Neuronal stem cell (in vitro differentiated cells): ENCODE data around the gene CREB3L1.

Source experiments
- DNase-seq: peaks from one replicate; pipeline ENCODE4 v3.0.0-alpha.2; 2013; ENCODE audit warnings: low spot score
- H2AFZ ChIP-seq: one replicate; pipeline ENCODE4 v1.6.1; 2013; ENCODE audit warnings: mild to moderate bottlenecking, low read length, inconsistent platforms
- H2AK5ac ChIP-seq: 2 replicates; pipeline ENCODE4 v1.6.1; 2013; ENCODE audit warnings: low read depth, mild to moderate bottlenecking, inconsistent platforms, low read length, moderate library complexity, mixed read lengths
- H2BK120ac ChIP-seq: 2 replicates; pipeline ENCODE4 v1.6.1; 2013; ENCODE audit warnings: low read depth, mild to moderate bottlenecking, inconsistent platforms, low read length, moderate library complexity, mixed read lengths
- H2BK12ac ChIP-seq: one replicate; pipeline ENCODE4 v1.6.1; 2013; ENCODE audit warnings: low read length, inconsistent platforms
- H2BK15ac ChIP-seq: 2 replicates; pipeline ENCODE4 v1.6.1; 2013; ENCODE audit warnings: mild to moderate bottlenecking, low read length, inconsistent platforms, mixed read lengths
- H2BK5ac ChIP-seq: one replicate; pipeline ENCODE4 v1.6.1; 2013; ENCODE audit warnings: inconsistent platforms, mild to moderate bottlenecking, low read length, moderate library complexity
- H3K14ac ChIP-seq: one replicate; pipeline ENCODE4 v1.6.1; 2013; ENCODE audit warnings: low read length, inconsistent platforms
- H3K18ac ChIP-seq: 2 replicates; pipeline ENCODE4 v1.6.1; 2013; ENCODE audit warnings: low read length, inconsistent platforms
- H3K23ac ChIP-seq: 2 replicates; pipeline ENCODE4 v1.6.1; 2013; ENCODE audit warnings: low read depth, mild to moderate bottlenecking, mixed read lengths, low read length, inconsistent platforms; ENCODE audit not compliant: poor library complexity
- H3K27ac ChIP-seq: replicated peaks from 3 replicates; pipeline ENCODE4 v1.5.1; 2013; ENCODE audit warnings: low read length, inconsistent platforms
- H3K27me3 ChIP-seq, 3 experiments: 2 replicates each; pipeline ENCODE4 v1.6.1; 2013; ENCODE audit warnings: low read length in 3 of 3, mild to moderate bottlenecking in 2 of 3, inconsistent platforms in 1 of 3, low read depth in 1 of 3, mixed read lengths in 1 of 3, moderate library complexity in 1 of 3; ENCODE audit not compliant: control insufficient read depth in 3 of 3, insufficient read depth in 3 of 3
- H3K36me3 ChIP-seq, 2 donors: replicated peaks in 1 of 2; 2 replicates each; pipeline ENCODE4 v1.6.1; 2013; ENCODE audit warnings: low read length in 2 of 2; ENCODE audit not compliant: control insufficient read depth in 2 of 2, insufficient read depth in 2 of 2
- H3K4ac ChIP-seq: 2 replicates; pipeline ENCODE4 v1.6.1; 2013; ENCODE audit warnings: inconsistent platforms, mild to moderate bottlenecking, low read length, moderate library complexity
- H3K4me1 ChIP-seq, 2 donors: 1 replicate in 1 of 2; 2 replicates in 1 of 2; pipeline ENCODE4 v1.6.1; 2013; ENCODE audit warnings: low read length in 2 of 2, low read depth in 1 of 2; ENCODE audit not compliant: control insufficient read depth in 2 of 2, insufficient read depth in 1 of 2
- H3K4me2 ChIP-seq: one replicate; pipeline ENCODE4 v1.6.1; 2013; ENCODE audit warnings: mild to moderate bottlenecking, low read length, inconsistent platforms; ENCODE audit not compliant: insufficient read depth, poor library complexity, severe bottlenecking
- H3K4me3 ChIP-seq, 2 donors: 2 replicates each; pipeline ENCODE4 v1.5.1; 2013; ENCODE audit warnings: low read length in 2 of 2, mild to moderate bottlenecking in 2 of 2, inconsistent platforms in 1 of 2, moderate library complexity in 1 of 2
- H3K79me1 ChIP-seq: one replicate; pipeline ENCODE4 v1.6.1; 2013; ENCODE audit warnings: low read depth, mild to moderate bottlenecking, inconsistent platforms, low read length, moderate library complexity
- H3K9ac ChIP-seq: one replicate; pipeline ENCODE4 v1.6.1; 2013; ENCODE audit warnings: mild to moderate bottlenecking, low read depth, low read length, inconsistent platforms; ENCODE audit not compliant: poor library complexity
- H3K9me3 ChIP-seq, 2 donors: replicated peaks in 1 of 2; 2 replicates each; pipeline versions ENCODE3 to v1.6.1; 2013; ENCODE audit warnings: low read length in 2 of 2, mild to moderate bottlenecking in 2 of 2, inconsistent platforms in 1 of 2, low read depth in 1 of 2, mixed read lengths in 1 of 2, moderate library complexity in 1 of 2; ENCODE audit not compliant: control insufficient read depth in 2 of 2, insufficient read depth in 1 of 2
- H4K8ac ChIP-seq: one replicate; pipeline ENCODE4 v1.6.1; 2013; ENCODE audit warnings: low read depth, mild to moderate bottlenecking, inconsistent platforms, low read length, moderate library complexity
- H4K91ac ChIP-seq: one replicate; pipeline ENCODE4 v1.6.1; 2013; ENCODE audit warnings: low read length, low read depth, mild to moderate bottlenecking, inconsistent platforms; ENCODE audit not compliant: poor library complexity
- WGBS, 2 donors: extraction: QIAGEN DNeasy Blood & Tissue Kit; methylation state at CpG; one replicate each; pipeline ENCODE4 v1.1.7; 2013; ENCODE audit warnings: missing lambda C conversion rate in 2 of 2, mixed read lengths in 1 of 2; ENCODE audit not compliant: insufficient read length in 2 of 2, insufficient replicate concordance in 1 of 2; ENCODE audit errors: extremely low coverage in 2 of 2; 5-methylcytosine and 5-hydroxymethylcytosine counted together

CREB3L1 gene

GRCh38 chr11:46264976-46265375, 12.5 kb upstream of the CREB3L1 start:
- Histone ChIP-seq H3K23ac (peak overlapping the region; percentile 10), H2AK5ac (peak overlapping the region; percentile 83), H3K14ac (no peak overlapping the region), H3K36me3 (no peaks in the 10 kb centered on the region), H3K79me1 (no peaks in the 10 kb centered on the region), H2BK5ac (no peak overlapping the region), H2BK12ac (no peak overlapping the region), H3K4me2 (no peak overlapping the region), H4K8ac (no peak overlapping the region), H3K9me3 (peaks cover 3 to 6% of the 10 kb centered on the region in 2 donors), H3K27ac (no peak overlapping the region), H2BK120ac (no peak overlapping the region), H3K27me3 (peaks cover 0 to 4% (median 0%) of the 10 kb centered on the region in 3 experiments), H3K18ac (peak overlapping the region; percentile 11), H2BK15ac (peak overlapping the region; percentile 47), H3K4ac (no peak overlapping the region), H2AFZ (peak overlapping the region; percentile 29), H3K4me1 (peaks cover 0 to 3% of the 10 kb centered on the region in 2 donors), H3K9ac (no peak overlapping the region), H4K91ac (no peak overlapping the region), H3K4me3 (no peak overlapping the region)
- no CpG with 5 or more reads among the region's 9 CpGs for WGBS, 2 donors
- DNase-seq: no peak

DNA sequence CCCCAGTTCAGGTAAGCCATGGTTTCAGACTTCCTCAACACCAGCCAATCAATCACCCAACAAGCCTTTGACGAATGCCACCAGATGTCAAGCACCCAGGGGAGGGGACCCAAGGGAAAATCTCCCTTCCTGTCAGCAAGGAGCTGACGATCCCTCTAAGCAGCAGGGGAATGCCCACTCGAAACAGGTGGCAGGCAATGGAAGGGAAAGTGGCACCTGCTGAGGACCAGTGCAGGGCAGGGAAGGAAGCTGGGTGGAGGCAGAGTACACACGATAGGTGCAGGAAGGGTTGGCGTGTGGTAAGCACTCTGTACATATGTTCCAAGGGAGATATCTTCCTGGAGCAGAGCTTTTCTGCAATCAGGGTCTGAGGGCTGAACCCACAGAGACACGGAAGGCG, 11.7 kb upstream of the CREB3L1 start:
- Histone ChIP-seq H3K4me2 (no peak overlapping the region), H2AFZ (no peak overlapping the region), H3K27ac (no peak overlapping the region), H2BK12ac (no peak overlapping the region), H3K4me1 (no peaks in the 10 kb centered on the region), H3K79me1 (no peaks in the 10 kb centered on the region), H3K4ac (no peak overlapping the region), H3K9me3 (peaks cover 3 to 6% of the 10 kb centered on the region in 2 donors), H4K8ac (no peak overlapping the region), H3K36me3 (no peaks in the 10 kb centered on the region), H2BK5ac (no peak overlapping the region), H2AK5ac (no peak overlapping the region), H3K23ac (no peak overlapping the region), H3K4me3 (no peak overlapping the region), H3K9ac (no peak overlapping the region), H3K14ac (no peak overlapping the region), H3K18ac (peak overlapping the region; percentile 57), H4K91ac (no peak overlapping the region), H2BK120ac (no peak overlapping the region), H3K27me3 (peaks cover 0 to 11% (median 0%) of the 10 kb centered on the region in 3 experiments), H2BK15ac (no peak overlapping the region)
- no CpG with 5 or more reads among the region's 7 CpGs for WGBS, 2 donors
- DNase-seq: no peak

GRCh38 chr11:46267930-46268329, 9.5 kb upstream of the CREB3L1 start:
- Histone ChIP-seq H4K8ac (no peak overlapping the region), H3K4me3 (no peak overlapping the region), H2BK120ac (no peak overlapping the region), H2BK5ac (no peak overlapping the region), H3K36me3 (no peaks in the 10 kb centered on the region), H3K4me1 (peaks cover 0 to 5% of the 10 kb centered on the region in 2 donors), H2AFZ (no peak overlapping the region), H3K4me2 (no peak overlapping the region), H3K4ac (no peak overlapping the region), H3K79me1 (no peaks in the 10 kb centered on the region), H4K91ac (no peak overlapping the region), H2BK15ac (no peak overlapping the region), H3K9me3 (peaks cover 3% of the 10 kb centered on the region in 2 donors), H3K9ac (no peak overlapping the region), H2BK12ac (no peak overlapping the region), H2AK5ac (no peak overlapping the region), H3K23ac (no peak overlapping the region), H3K27ac (no peak overlapping the region), H3K27me3 (peaks cover 0 to 29% (median 0%) of the 10 kb centered on the region in 3 experiments), H3K18ac (no peak overlapping the region), H3K14ac (no peak overlapping the region)
- DNase-seq: no peak

DNA sequence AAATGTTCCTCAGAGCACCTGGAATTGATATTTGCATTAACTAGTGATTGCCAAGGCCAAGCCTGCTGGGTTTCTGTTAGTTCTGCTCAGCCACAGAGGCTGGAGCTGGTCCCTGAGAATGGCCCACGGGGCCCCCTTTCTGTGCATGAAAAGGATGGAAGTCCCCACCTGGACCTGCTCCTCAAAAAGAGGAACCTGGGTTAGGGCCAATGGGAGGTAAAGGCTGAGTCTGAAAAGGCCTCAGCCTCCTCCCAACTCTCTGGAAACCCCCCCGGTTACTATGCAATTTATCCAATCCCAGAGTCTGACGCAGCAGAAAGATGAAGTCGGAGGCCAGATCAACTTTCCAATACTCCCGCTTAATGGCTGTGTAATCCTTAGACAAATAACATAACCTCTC, 6.8 kb upstream of the CREB3L1 start:
- Histone ChIP-seq H3K18ac (no peak overlapping the region), H2AFZ (no peak overlapping the region), H2BK5ac (no peak overlapping the region), H2AK5ac (peak overlapping the region; percentile 5), H2BK15ac (no peak overlapping the region), H3K9ac (no peak overlapping the region), H3K36me3 (no peaks in the 10 kb centered on the region), H3K14ac (no peak overlapping the region), H3K4me3 (no peak overlapping the region), H3K27ac (no peak overlapping the region), H3K4me2 (no peak overlapping the region), H3K4ac (no peak overlapping the region), H3K9me3 (no peaks in the 10 kb centered on the region), H3K23ac (no peak overlapping the region), H2BK12ac (no peak overlapping the region), H4K91ac (no peak overlapping the region), H4K8ac (no peak overlapping the region), H3K79me1 (no peaks in the 10 kb centered on the region), H2BK120ac (no peak overlapping the region), H3K4me1 (peaks cover 0 to 5% of the 10 kb centered on the region in 2 donors), H3K27me3 (peaks cover 0 to 54% (median 0%) of the 10 kb centered on the region in 3 experiments)
- no CpG with 5 or more reads among the region's 5 CpGs for WGBS, 2 donors
- DNase-seq: no peak
